Measurements from ENCODE around the gene MYL12A. TPM values are rescaled to one million over a fixed set of nuclear protein-coding genes. Genes with fewer than 3 reads are reported as not detected.

MYL12A gene
- total and polyA plus RNA-seq, 2 of the 13 experiments (the other 11 are each of a cell fraction or from before 2014, with no cell fraction given): 261 to 277 TPM

GRCh38 chr18:3233433-3234168 is 14.0 kb upstream of the MYL12A start (continued):
- TF ChIP-seq, protein P1, sequence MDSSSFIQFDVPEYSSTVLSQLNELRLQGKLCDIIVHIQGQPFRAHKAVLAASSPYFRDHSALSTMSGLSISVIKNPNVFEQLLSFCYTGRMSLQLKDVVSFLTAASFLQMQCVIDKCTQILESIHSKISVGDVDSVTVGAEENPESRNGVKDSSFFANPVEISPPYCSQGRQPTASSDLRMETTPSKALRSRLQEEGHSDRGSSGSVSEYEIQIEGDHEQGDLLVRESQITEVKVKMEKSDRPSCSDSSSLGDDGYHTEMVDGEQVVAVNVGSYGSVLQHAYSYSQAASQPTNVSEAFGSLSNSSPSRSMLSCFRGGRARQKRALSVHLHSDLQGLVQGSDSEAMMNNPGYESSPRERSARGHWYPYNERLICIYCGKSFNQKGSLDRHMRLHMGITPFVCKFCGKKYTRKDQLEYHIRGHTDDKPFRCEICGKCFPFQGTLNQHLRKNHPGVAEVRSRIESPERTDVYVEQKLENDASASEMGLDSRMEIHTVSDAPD (CRISPR knock-in tag; IDR thresholded peaks at IDR 0.05): peak; percentile 60; the same call in 1 of the 2 replicates
- no peak for TF ChIP-seq ZBTB8A (CRISPR knock-in tag; IDR thresholded peaks at IDR 0.05; ENCODE audit: borderline replicate concordance, low read depth)
- TF ChIP-seq KAT2B (IDR thresholded peaks at IDR 0.05; ENCODE audit: borderline replicate concordance, low read depth, low read length): peak; percentile 86
- peak; percentile 72; the same call in 1 of the 2 replicates for TF ChIP-seq ZNF792 (CRISPR knock-in tag; IDR thresholded peaks at IDR 0.05)
- TF ChIP-seq RFXAP (CRISPR knock-in tag; IDR thresholded peaks at IDR 0.05; ENCODE audit: borderline replicate concordance): peak; percentile 65; the same call in 1 of the 2 replicates
- TF ChIP-seq ZGPAT (CRISPR knock-in tag; IDR thresholded peaks at IDR 0.05): peak; percentile 98
- TF ChIP-seq NRL (CRISPR knock-in tag; IDR thresholded peaks at IDR 0.05; ENCODE audit: borderline replicate concordance): no peak
- peak; percentile 67 for TF ChIP-seq SP5 (CRISPR knock-in tag; IDR thresholded peaks at IDR 0.05; ENCODE audit: borderline replicate concordance, low read depth)
- no peak for TF ChIP-seq PCBP2 (optimal IDR thresholded peaks at IDR 0.05; ENCODE audit: low read depth, low read length, poor library complexity, severe bottlenecking)
- TF ChIP-seq ZBTB43 (CRISPR knock-in tag; conservative IDR thresholded peaks at IDR 0.05): peak; percentile 89; the same call in 1 of the 2 replicates
- TF ChIP-seq GATAD2A (CRISPR knock-in tag; IDR thresholded peaks at IDR 0.05): peak; percentile 97
- peak; percentile 100 for TF ChIP-seq RARA (CRISPR knock-in tag; IDR thresholded peaks at IDR 0.05)
- TF ChIP-seq MYPOP (CRISPR knock-in tag; IDR thresholded peaks at IDR 0.05): peak; percentile 48; the same call in 1 of the 2 replicates
- peak; percentile 97 for TF ChIP-seq SKI (IDR thresholded peaks at IDR 0.05; ENCODE audit: partially characterized antibody)
- TF ChIP-seq, protein P2, sequence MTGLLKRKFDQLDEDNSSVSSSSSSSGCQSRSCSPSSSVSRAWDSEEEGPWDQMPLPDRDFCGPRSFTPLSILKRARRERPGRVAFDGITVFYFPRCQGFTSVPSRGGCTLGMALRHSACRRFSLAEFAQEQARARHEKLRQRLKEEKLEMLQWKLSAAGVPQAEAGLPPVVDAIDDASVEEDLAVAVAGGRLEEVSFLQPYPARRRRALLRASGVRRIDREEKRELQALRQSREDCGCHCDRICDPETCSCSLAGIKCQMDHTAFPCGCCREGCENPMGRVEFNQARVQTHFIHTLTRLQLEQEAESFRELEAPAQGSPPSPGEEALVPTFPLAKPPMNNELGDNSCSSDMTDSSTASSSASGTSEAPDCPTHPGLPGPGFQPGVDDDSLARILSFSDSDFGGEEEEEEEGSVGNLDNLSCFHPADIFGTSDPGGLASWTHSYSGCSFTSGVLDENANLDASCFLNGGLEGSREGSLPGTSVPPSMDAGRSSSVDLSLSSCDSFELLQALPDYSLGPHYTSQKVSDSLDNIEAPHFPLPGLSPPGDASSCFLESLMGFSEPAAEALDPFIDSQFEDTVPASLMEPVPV (CRISPR knock-in tag; IDR thresholded peaks at IDR 0.05): peak; percentile 42; the same call in 1 of the 2 replicates
- TF ChIP-seq, protein P3, sequence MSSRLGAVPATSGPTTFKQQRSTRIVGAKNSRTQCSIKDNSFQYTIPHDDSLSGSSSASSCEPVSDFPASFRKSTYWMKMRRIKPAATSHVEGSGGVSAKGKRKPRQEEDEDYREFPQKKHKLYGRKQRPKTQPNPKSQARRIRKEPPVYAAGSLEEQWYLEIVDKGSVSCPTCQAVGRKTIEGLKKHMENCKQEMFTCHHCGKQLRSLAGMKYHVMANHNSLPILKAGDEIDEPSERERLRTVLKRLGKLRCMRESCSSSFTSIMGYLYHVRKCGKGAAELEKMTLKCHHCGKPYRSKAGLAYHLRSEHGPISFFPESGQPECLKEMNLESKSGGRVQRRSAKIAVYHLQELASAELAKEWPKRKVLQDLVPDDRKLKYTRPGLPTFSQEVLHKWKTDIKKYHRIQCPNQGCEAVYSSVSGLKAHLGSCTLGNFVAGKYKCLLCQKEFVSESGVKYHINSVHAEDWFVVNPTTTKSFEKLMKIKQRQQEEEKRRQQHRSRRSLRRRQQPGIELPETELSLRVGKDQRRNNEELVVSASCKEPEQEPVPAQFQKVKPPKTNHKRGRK (CRISPR knock-in tag; IDR thresholded peaks at IDR 0.05): no peak
- TF ChIP-seq CBFB (CRISPR knock-in tag; IDR thresholded peaks at IDR 0.05): peak; percentile 82
- peak; percentile 74; the same call in 1 of the 2 replicates for TF ChIP-seq SMARCC2 (IDR thresholded peaks at IDR 0.05)
- TF ChIP-seq ZNF816 (CRISPR knock-in tag; IDR thresholded peaks at IDR 0.05; ENCODE audit: borderline replicate concordance): peak; percentile 81; the same call in 1 of the 2 replicates
